Spleen (tissue), 11 donors: ENCODE data around the gene WWP2. TPM values are rescaled to one million over a fixed set of nuclear protein-coding genes. Genes with fewer than 3 reads are reported as not detected.

ENCODE experiments used
- DNase-seq: peaks from one replicate; pipeline ENCODE4 v3.0.0-alpha.2; 2020
- H3K27ac ChIP-seq, 8 donors: fragments of 200-600 bp; sonication (generic) in 7 of 8; 1 replicate in 4 of 8; 2 replicates in 4 of 8; pipeline versions ENCODE4 v1.5.0 to v1.8.0; 2016 to 2021; ENCODE audit warnings: inconsistent platforms in 4 of 8, mild to moderate bottlenecking in 4 of 8, moderate library complexity in 1 of 8
- H3K27me3 ChIP-seq, 7 donors: fragments of 200-600 bp; sonication (generic) in 6 of 7; replicated peaks in 1 of 7; 1 replicate in 4 of 7; 2 replicates in 3 of 7; pipeline versions ENCODE4 v1.5.0 to v1.8.0; 2016 to 2021; ENCODE audit warnings: inconsistent platforms in 3 of 7, mild to moderate bottlenecking in 1 of 7
- H3K36me3 ChIP-seq, 6 donors: fragments of 200-600 bp; sonication (generic) in 5 of 6; 1 replicate in 4 of 6; 2 replicates in 2 of 6; pipeline versions ENCODE4 v1.5.0 to v1.8.0; 2016 to 2021; ENCODE audit warnings: inconsistent platforms in 2 of 6
- H3K4me1 ChIP-seq, 6 donors: fragments of 200-600 bp; sonication (generic) in 5 of 6; 1 replicate in 3 of 6; 2 replicates in 3 of 6; pipeline versions ENCODE4 v1.5.0 to v1.8.0; 2016 to 2021; ENCODE audit warnings: inconsistent platforms in 3 of 6
- H3K4me3 ChIP-seq, 8 donors: fragments of 200-600 bp; sonication (generic) in 7 of 8; 1 replicate in 4 of 8; 2 replicates in 4 of 8; pipeline versions ENCODE4 v1.5.0 to v1.8.0; 2016 to 2021; ENCODE audit warnings: inconsistent platforms in 4 of 8, mild to moderate bottlenecking in 4 of 8, moderate library complexity in 2 of 8
- H3K9me3 ChIP-seq, 8 donors: fragments of 200-600 bp; sonication (generic) in 7 of 8; 1 replicate in 4 of 8; 2 replicates in 4 of 8; pipeline versions ENCODE4 v1.5.0 to v1.8.0; 2016 to 2021; ENCODE audit warnings: inconsistent platforms in 4 of 8
- POLR2A ChIP-seq, 3 donors: fragments of 450-650 bp; IDR thresholded peaks; one replicate each; pipeline ENCODE4 v1.5.1; 2017; ENCODE audit warnings: antibody characterized with exemption in 3 of 3, mild to moderate bottlenecking in 1 of 3
- POLR2AphosphoS5 ChIP-seq, 3 donors: sonication (generic); formaldehyde crosslinking; IDR thresholded peaks; one replicate each; pipeline ENCODE4 v1.5.1; 2017; ENCODE audit warnings: antibody characterized with exemption in 3 of 3
- WGBS, 5 donors: extraction: QIAGEN DNeasy Blood & Tissue Kit in 3 of 5; methylation state at CpG; one replicate each; pipeline versions ENCODE4 v1.1.5 to v1.1.7; 2013 to 2018; 5-methylcytosine and 5-hydroxymethylcytosine counted together
- intact Hi-C: fragments of 100-400 bp; cut with DNase I; formaldehyde crosslinking; loops from one replicate; pipeline ENCODE4 v1.15.0; 2023; ENCODE audit warnings: low total_unique reads
- polyA plus RNA-seq, 3 donors: library from polyadenylated mRNA; stranded (reverse); fragments of 200-250 nt; gene quantifications; one replicate each; pipeline ENCODE4 v1.2.1, GENCODE V29; 2013
- total RNA-seq, 7 donors: library from RNA; depleted of rRNA in 3 of 7; stranded (reverse); fragments of >200 nt in 3 of 7; fragmentation: NEBNext Ultra II Directional in 4 of 7; extraction: Animal tissue kit (Norgen Biotek cat#: 25700) in 4 of 7; gene quantifications; one replicate each; pipeline versions ENCODE4 v1.1.0 to v1.2.1, GENCODE V29; 2016 to 2021
- TF ChIP-seq, protein P1 (sequence below), 11 experiments: fragments of 200-600 bp in 7 of 11; fragments of 450-650 bp in 4 of 11; sonication (generic) in 4 of 11; IDR thresholded peaks in 8 of 11; conservative IDR thresholded peaks in 3 of 11; 1 replicate in 7 of 11; 2 replicates in 4 of 11; pipeline versions ENCODE4 v1.4.0 to v1.8.0; 2016 to 2021; ENCODE audit warnings: antibody characterized with exemption in 11 of 11, inconsistent platforms in 4 of 11, mild to moderate bottlenecking in 1 of 11
- donor health status: healthy with polysubstance abuse.
- donor health status: DM: no; HTN: no; CAD: no; lungs with moderate emphysema.
- donor health status: DM: no; HTN: no; CAD: no.
- donor health status: Bipolar disorder and iron deficiency.
- donor health status: healthy.
- donor health status: DM: no; HTN: no; CAD: no.
- donor health status: DM: yes; HTN: yes; CAD: no.

The WWP2 gene
- total and polyA plus RNA-seq, 10 donors, result 13.7 to 109 (median 67.7) TPM

DNA sequence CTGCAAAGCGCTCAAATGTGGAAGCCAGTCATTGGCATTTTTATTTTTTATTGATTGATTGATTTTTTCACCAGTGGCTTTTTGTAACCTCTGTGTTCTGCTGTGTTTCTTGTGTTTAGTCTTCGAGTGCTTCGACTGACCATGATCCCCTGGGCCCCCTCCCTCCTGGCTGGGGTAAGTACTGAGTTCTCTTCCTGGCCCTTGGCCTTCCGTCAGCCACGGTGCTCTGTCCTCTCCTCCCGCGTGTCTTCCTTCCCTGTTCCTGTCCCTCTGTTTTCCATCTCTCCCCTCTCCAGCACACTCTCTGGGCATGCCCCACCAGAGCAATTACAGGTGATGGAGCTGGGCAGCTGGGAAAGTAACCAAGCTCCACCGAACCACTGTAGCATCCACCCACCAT lies 163.2 kb downstream of the WWP2 start:
- WGBS, 5 donors, result 78 to 86% (median 82%) methylated on average over 8 of the region's 8 CpGs
- H3K4me3 ChIP-seq, result no peak overlapping the region
- H3K36me3 ChIP-seq, result peaks cover 0 to 99% (median 23%) of the 10 kb centered on the region in 6 donors
- TF ChIP-seq POLR2A (IDR thresholded peaks at IDR 0.05), result no peak
- no peak for TF ChIP-seq POLR2AphosphoS5 (IDR thresholded peaks at IDR 0.05)
- TF ChIP-seq, protein P1, sequence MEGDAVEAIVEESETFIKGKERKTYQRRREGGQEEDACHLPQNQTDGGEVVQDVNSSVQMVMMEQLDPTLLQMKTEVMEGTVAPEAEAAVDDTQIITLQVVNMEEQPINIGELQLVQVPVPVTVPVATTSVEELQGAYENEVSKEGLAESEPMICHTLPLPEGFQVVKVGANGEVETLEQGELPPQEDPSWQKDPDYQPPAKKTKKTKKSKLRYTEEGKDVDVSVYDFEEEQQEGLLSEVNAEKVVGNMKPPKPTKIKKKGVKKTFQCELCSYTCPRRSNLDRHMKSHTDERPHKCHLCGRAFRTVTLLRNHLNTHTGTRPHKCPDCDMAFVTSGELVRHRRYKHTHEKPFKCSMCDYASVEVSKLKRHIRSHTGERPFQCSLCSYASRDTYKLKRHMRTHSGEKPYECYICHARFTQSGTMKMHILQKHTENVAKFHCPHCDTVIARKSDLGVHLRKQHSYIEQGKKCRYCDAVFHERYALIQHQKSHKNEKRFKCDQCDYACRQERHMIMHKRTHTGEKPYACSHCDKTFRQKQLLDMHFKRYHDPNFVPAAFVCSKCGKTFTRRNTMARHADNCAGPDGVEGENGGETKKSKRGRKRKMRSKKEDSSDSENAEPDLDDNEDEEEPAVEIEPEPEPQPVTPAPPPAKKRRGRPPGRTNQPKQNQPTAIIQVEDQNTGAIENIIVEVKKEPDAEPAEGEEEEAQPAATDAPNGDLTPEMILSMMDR (IDR thresholded peaks at IDR 0.05 in 8 of 11, conservative IDR thresholded peaks at IDR 0.05 in 3 of 11), result no peak
- intact Hi-C loops, result no loop called here
- H3K4me1 ChIP-seq, result no peaks in the 10 kb centered on the region
- no peak for DNase-seq
- H3K27me3 ChIP-seq, result no peaks in the 10 kb centered on the region
- peak overlapping the region in 3 of 8 donors; percentile 2 to 43 (median 13) for H3K27ac ChIP-seq
- no peaks in the 10 kb centered on the region for H3K9me3 ChIP-seq

DNA sequence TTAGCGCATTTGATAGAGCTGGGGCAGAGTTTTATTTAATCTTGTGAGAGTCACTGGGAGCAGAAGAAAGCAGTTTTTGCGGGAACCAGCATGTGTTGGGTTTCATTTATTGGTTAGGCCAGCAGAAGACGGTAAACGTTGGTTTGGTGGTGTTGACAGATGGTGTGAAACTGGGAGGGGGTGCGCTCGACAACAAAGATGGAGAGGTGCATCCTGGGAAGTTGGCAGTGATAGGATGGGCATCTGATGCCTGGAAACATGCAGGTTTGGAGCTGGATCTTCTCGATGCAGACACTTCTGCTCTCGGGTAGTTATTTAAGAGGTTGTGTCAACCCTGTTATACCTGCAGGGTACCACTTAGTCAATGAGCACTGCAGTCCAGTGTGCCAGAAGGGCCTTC lies 164.1 kb downstream of the WWP2 start:
- H3K36me3 ChIP-seq, result peaks cover 3 to 99% (median 28%) of the 10 kb centered on the region in 6 donors

DNA sequence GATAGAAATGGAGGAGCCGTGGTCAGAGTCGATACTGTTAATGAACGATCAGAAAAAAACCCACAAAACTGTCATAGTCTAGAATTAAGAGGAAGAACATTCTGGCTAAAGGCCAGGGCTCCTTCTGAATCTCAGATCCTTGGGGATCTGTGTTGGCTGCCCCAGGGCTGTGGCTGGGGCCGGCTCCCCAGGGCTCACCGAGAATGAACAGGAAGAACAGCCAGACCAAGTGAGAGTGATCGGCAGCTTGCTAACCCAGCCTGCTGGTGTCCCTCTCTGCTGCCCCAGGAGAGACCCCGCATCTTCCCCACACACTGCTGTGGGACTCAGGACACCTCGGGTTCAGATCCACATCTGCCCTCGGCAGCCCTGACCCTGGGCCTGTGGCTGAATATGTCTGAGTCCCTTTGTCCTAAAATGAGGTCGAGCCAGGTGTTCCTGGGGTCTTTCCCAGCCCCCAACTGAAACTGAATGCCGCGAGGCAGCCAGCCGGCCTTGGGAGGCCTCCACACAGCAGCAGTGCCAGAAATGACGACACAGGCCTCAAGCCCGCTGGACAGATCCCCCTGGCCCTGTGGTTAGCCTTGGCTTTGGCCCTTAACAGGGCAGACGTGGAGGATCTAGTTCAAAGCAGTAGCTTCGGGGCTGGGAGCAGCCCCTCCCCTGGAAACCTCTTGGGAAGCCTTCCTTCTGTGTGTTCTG lies 165.1 kb downstream of the WWP2 start:
- Histone ChIP-seq H3K9me3 (no peaks in the 10 kb centered on the region), H3K27ac (peak overlapping the region in 4 of 8 donors; percentile 27 to 66 (median 40)), H3K27me3 (no peaks in the 10 kb centered on the region), H3K36me3 (peaks cover 4 to 99% (median 38%) of the 10 kb centered on the region in 6 donors), H3K4me3 (no peak overlapping the region), H3K4me1 (no peaks in the 10 kb centered on the region)
- intact Hi-C loops, result no loop called here
- TF ChIP-seq POLR2A (IDR thresholded peaks at IDR 0.05) (no peak), POLR2AphosphoS5 (IDR thresholded peaks at IDR 0.05) (peak; percentile 20 to 56 (median 24))
- no peak for DNase-seq
- 60 to 78% (median 68%) methylated on average over 9 to 17 of the region's 17 CpGs for WGBS, 5 donors

More for the DNA sequence above, 164.1 kb downstream of the WWP2 start:
- TF ChIP-seq, protein P1 (IDR thresholded peaks at IDR 0.05 in 8 of 11, conservative IDR thresholded peaks at IDR 0.05 in 3 of 11), result no peak
- no peak for TF ChIP-seq POLR2AphosphoS5 (IDR thresholded peaks at IDR 0.05)
- no peak for TF ChIP-seq POLR2A (IDR thresholded peaks at IDR 0.05)
- no peak overlapping the region for H3K27ac ChIP-seq
- 92 to 95% (median 94%) methylated on average over 8 of the region's 8 CpGs for WGBS, 5 donors
- no peaks in the 10 kb centered on the region for H3K9me3 ChIP-seq
- intact Hi-C loops, result no loop called here
- H3K27me3 ChIP-seq, result no peaks in the 10 kb centered on the region
- no peaks in the 10 kb centered on the region for H3K4me1 ChIP-seq
- DNase-seq, result no peak
- no peak overlapping the region for H3K4me3 ChIP-seq

DNA sequence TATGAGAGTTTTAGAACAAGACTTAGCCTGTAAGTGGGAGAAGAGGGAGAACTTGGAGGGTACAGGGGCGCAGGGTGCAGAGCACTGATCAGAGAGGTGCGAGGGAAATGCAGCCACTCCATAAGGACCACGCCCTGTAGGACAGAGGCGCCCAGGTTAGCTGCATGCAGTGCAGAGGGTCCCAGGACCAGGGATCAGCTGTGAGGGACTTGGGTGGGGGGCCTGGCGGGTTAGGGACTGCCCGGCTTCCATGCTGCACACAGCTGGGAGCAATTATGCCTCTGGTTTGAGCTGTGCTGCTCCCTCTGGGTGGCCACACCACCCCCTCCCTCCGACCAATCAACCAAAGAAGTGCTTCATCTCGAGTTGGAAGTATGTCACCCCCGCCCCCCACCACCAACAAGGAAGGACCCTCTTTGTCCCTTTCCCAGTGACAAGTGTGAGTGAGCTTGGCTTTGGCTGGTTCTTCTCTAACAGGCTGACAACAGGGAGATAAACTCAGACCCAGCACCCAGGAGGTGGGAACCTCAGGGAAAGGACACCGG lies 166.8 kb downstream of the WWP2 start:
- WGBS, 5 donors, result 87 to 95% (median 92%) methylated on average over 9 to 10 of the region's 10 CpGs
- DNase-seq, result no peak
- H3K27me3 ChIP-seq, result no peaks in the 10 kb centered on the region
- intact Hi-C loops, result no loop called here
- H3K36me3 ChIP-seq, result peaks cover 4 to 99% (median 54%) of the 10 kb centered on the region in 6 donors
- TF ChIP-seq POLR2A (IDR thresholded peaks at IDR 0.05), result no peak
- TF ChIP-seq POLR2AphosphoS5 (IDR thresholded peaks at IDR 0.05), result no peak
- TF ChIP-seq, protein P1 (IDR thresholded peaks at IDR 0.05 in 8 of 11, conservative IDR thresholded peaks at IDR 0.05 in 3 of 11), result no peak
- H3K9me3 ChIP-seq, result no peaks in the 10 kb centered on the region
- no peaks in the 10 kb centered on the region for H3K4me1 ChIP-seq
- no peak overlapping the region for H3K4me3 ChIP-seq
- no peak overlapping the region for H3K27ac ChIP-seq
